ENCODE results near the gene TMEM138.

The TMEM138 gene

DNA sequence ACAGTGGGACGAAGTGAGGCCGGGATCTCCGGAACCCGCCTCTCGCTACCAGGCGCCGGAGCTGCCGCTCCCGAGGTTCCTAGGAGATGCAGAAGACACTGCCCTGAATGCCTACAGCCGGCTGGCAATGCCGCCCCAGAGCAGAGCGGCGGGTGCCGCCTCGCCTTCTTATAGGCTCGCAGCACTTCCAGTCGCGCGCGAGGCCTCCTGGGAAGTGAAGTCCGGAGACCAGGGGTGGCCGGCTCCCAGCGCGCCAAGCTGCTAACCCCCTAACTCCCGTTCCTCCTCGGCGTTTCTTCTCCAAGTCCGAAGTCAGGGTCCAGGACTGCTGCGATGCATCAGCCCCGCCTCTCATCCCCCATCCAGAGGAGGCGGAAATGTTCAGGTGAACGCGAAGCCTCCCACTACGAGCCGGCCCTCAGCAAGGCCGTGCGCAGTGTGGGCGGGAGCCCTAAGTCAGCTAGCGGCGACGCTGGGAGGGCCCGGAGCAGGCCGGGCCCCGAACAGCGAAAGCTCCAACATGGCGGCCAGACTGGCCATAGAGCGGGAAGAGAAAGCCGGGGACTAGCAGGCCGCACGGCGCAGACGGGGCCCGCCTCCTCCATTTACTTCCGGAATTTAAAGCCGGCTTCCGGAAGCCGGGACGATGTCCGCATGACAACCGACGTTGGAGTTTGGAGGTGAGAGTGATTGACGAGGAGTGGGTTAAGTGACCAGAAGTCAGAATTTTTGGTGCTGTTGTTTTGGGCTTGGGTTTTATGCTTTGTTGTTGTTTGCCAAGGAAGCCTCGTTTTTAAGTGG is at the start of gene TMEM138, which contains the start of gene CYB561A3:
TMEM138 (plus strand) TSS at position 634 of the 801 bp plus-strand sequence. CDS start 2,017 bp downstream, outside the sequence.
CYB561A3 (minus strand) TSS at position 142 of the 801 bp plus-strand sequence. CDS start 5,169 bp downstream, outside the sequence.
- DNase-seq: peak; percentile 94

DNA sequence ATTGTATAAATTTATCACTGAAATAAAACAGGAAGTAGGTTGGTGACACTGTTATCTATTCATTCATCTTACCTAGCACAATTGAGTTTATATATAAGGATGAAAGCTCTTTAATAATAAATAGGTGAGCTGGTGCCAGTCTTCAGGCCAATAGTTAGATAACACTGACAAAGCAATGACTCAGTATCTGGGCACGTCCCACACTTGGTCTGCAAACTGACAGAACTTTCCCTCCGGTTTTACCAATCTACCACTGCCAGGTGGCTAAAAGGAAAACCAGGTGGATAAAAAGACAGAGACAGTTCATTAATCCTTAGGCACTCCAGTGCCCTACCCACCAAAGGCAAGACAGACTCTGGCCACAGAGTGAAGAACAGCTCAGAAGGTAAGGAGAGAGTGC is 46.9 kb upstream of the TMEM138 start:
- DNase-seq: no peak

DNA sequence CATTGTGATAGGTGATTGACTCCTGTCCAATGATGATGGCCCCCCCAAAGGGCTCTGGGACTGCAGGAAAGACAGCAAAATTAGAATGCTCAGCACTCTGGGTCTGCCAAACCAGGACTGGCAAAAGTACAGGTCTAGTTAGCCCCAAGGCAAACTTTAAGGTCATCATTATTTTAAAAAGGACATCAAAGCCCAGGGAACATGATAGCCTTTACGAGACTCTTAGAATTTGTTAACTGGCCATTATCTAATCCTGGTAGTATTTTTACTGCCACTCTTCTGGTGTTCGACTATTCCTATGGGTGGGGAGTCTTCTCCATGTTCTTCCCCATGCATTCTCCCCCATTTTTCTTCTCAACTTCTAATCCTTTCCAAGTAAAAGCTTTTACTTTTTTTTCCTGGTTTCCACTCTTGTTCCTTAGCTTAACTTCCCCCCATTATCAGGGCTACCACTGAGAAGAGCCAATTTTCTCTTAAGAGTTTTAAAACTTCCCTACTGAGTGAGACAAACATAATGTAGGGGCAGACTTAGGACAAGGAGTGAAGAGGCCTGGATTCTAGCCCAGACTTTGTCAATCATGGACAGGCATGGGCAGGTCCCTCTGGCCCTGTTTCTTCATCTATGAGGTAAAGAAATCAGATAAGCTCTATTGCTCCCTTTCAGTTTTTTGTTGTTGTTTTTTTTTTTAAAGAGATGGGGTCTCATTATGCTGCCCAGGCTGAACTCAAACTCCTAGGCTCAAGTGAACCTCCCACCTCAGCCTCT is 36.3 kb upstream of the TMEM138 start:
- DNase-seq: peak; percentile 62

DNA sequence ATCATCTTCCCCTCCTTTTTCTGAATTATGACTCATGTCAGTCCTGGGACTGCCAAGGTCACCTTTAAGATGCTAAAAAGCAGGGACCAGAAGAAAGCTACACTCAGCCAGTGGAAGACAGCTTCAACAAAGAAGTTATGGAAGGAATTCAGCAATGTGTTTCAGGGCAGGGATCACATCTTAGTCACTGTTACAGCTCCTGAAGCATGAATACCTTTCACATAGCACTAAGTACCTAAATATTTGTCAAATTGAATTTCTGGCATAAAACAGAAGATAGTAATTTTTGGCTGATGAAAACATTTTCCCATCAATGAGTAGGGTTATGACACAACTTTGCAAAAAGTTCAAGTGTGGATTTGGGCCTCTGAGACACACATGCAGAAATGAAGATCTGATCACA is 34.5 kb upstream of the TMEM138 start:
- no peak for DNase-seq

DNA sequence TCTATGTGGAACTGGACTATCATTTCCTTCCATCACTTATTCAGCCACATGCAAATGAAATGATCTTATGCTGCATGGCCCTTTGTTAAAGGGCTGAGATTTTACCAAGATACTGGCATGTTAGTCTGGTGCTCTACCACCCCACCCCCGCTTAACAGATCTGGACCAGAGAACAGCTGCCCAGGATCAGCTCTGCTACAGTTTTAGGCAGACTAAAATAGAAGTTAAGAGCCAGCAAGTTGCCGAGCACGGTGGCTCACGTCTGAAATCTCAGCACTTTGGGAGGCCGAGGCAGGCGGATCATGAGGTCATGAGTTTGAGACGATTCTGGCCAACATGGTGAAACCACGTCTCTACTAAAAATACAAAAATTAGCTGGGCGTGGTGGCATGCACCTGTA is 33.8 kb upstream of the TMEM138 start:
- no peak for DNase-seq

DNA sequence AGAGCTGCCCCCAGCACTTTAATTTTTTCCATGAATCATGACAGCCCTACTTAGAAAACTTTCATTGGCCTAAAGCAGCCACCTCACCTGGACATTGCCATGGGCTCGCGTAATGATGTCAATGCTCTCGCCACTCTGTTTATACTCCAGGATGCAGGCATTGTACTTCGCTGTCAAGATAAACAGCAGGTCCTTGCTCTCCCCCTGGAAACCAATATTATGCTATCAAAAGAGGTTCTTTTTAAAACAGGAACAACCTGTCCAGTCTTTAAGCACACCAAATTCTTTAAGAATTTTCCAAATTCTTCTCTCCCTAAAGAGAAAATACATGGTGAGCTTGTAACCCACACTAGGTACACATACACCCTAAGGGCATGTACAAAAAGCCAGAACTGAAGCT is 32.3 kb upstream of the TMEM138 start:
- no peak for DNase-seq

DNA sequence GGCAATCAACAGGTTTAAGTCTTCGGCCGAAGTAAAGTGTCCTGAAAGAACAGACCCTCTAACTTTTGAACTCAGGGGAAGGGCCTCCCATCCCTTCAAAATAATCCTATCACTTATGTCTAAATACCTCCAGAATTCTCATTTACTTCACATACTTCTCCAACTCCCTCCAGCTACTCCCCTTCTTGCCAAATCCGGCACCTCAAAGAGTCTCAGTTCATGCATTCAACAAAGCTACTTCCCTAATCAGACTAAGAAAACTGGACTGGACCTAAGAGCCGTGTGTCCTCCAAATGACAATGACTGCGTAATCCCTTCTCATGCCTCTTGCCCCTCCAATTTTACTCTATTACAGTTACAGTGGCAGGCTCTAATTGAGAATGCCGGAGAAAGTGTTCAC is 30.5 kb upstream of the TMEM138 start:
- no peak for DNase-seq

DNA sequence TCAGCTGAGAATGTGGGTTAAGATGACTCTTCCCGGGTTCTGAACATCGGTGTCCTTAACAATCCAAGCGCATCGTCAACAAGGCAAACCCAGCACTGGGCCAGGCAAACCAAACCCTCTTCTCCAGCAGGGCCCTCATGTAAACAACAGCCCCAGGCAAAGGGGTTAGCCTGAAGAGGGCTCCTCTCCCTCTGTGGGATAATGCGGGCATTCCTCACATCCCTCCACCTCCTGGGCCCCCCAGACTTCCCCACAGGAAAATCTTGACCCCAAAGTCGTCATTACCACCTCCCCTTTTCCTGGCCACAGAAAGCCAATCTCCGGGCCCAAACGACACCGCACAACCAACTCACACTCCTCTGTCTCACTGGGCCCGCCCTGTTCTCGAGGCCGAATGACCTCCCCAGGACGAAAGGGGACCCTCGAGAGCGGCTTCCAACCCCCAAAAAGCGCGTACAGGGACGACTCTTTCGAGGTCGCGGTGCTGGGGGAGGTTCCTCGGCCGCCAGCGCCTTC is 29.8 kb upstream of the TMEM138 start:
- no peak for DNase-seq

DNA sequence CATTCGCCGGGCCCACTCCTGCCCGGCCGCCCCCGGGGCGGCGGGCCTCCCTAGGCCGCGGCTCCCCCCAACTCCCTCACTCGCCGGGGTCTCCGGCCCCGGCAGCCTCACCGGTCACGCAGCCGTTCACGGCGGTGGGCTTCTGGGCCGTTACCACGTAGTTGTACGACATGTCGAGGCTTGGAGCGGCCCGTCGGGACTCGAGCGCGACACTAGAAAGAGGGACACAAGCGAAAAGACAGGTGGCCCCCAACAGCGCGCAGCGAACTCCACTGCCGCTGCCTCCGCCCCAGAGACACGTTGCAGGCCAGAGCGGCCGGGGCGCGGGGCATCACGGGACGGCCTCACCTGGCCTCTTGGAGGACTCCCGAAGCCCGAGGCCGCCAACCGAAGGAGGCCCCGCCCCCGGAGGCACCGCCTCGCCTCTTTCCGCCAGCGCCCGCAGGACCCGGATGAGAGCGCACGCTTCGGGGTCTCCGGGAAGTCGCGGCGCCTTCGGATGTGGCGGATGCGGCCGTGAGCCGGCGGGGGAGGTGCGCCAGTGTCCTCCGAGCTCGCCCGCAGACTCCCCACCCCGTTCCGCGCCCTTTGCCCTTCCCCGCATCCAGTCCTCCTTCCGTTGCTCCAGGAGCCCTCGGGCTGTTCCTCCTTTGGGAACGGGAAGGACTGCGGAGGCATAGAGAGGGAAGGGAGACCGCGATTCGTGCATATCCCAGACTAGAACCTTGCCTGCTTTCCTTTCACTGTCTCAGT is 29.2 kb upstream of the TMEM138 start, which contains the start of the genes DDB1 and TKFC:
DDB1 (minus strand) TSS at position 309 of the 753 bp plus-strand sequence; CDS start at position 172, 137 bp downstream.
TKFC (plus strand) TSS at position 432 of the 753 bp plus-strand sequence. CDS start 1,501 bp downstream, outside the sequence.
- DNase-seq: peak; percentile 94

DNA sequence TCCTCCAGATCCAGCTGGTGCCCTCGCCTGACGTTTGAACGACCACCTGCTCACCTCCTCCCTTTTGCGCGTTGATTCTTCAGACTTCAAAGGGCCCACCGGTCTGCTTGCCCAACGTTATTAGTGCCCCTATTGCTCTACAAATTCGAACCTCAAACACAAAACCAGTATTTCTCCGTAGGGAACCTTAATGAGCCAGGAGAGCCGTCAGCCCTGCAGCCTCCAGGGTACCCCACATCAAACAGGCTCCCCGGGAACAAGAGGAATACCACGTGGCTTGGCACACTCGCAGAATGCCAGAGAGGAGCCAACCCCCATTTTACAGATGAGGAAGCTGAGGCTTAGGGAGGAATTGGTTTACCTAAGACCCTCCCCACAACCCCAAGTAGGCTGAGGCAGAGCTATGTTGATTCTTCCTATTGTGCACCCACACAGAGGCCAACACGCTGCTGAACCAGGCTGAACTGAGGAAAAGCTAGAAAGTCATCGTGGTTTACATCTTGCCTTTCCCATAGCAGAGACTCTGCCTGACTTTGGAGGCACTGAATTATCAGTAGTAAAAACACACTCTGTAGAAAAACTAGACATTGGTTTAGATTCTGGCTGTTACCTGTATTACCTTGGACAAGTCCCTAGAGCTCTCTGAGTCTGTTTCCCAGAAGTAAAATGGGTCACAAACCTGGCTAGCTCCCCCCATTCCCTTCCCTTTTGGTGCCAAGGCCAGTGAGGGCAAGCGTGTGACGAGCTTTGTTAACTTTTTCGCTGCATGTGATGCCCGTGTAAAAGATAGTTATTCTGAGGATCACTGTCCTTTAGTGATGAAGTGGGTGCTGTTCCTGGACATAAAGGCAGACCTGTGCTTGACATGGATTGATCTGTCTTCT is 28.4 kb upstream of the TMEM138 start:
- DNase-seq: no peak

DNA sequence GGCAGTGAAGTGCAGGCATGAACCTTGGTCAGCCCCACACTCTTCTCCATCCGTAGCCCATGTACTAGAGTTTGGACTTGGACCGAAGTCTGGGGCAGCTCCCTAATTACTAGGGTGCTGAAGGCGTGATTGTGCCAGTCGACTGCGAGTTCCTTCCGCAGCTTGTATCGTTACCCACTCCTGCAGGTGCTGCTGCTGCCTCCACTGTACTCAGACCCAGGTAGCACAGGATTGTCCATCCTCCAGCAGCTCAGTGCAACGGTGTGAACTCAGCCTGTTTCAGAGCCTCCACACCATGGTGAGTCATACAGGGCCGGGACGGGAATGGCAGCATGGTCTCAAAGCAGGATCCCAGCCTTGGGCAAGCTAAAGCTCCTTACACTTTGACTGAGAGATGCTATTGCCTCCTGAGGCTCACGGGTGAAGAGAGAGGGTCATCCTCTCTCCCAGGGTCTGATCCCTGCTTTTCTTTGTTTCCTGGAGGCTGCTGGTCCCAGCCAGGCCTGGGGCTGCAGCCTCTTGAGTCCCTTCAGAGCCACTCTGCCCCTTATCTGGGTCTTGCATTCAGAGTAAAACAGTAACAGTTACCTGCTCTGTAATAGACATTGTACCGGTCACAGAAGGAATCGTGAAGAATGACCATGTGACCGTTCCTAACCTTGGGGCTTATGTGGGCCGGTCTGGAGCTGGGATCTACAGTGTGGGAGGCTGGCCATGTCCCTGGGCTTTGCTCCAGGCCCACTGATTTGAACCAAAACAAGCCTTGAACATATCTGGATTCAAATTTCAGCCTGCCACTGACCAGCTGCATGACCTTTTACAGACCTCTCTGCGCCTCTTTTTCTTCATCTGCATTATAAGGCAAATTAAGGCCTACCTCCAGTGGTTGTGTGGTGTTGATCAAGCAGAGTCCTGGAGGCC is 27.5 kb upstream of the TMEM138 start:
- no peak for DNase-seq

DNA sequence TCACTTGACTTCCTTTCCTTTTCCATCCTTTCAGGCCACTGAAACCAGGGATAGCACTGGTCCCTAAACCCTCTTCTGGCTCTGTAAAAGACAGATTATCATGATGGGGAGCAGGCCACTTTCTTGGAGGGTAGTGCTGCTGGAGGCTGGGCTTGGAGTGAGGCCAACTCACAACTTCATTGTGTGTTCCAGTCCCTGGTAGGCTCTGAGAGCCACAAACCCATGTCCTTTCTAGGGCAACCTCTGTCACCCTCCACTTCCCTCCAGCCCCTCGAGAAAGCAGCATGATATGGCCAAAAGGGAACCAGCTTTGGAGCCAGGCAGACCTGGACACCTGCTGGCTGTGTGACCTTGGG is 26.8 kb upstream of the TMEM138 start:
- DNase-seq: no peak

DNA sequence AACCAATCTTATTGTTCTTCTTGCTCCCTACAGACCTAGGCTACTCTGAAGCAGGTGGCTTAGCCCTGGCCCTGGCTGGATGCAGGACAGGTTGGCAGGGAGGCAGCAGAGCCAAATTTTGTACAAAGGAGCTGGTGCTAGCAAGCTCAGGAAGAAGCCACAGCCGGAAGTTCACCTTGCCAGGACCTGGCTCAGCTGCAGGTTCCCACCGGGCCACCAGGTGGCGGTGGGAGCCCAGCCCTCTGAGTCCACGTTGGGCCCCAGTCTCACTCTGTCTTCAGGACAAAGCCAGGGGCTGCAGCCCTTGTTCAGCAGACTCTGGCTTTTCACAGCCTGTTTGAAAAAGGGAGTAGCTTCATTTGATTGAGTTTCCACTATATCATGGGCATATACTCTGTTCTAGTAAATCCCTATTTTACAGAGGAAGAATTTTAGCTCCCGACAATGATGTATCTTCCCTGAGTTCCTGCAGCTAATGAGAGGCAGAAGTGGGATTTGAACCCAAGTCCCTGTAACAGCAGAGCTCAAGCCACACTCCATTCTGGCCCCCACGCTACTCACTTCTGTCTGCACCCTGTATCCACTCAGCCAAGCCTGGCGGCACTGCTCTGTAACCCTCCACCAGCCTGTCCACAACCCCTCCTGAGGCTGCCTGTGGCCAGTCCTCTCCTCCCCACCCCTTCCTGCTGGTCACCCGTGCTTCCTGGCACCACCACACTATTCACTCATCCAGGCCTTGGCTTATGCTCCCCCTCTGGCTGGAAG is 25.8 kb upstream of the TMEM138 start:
- peak; percentile 75 for DNase-seq

DNA sequence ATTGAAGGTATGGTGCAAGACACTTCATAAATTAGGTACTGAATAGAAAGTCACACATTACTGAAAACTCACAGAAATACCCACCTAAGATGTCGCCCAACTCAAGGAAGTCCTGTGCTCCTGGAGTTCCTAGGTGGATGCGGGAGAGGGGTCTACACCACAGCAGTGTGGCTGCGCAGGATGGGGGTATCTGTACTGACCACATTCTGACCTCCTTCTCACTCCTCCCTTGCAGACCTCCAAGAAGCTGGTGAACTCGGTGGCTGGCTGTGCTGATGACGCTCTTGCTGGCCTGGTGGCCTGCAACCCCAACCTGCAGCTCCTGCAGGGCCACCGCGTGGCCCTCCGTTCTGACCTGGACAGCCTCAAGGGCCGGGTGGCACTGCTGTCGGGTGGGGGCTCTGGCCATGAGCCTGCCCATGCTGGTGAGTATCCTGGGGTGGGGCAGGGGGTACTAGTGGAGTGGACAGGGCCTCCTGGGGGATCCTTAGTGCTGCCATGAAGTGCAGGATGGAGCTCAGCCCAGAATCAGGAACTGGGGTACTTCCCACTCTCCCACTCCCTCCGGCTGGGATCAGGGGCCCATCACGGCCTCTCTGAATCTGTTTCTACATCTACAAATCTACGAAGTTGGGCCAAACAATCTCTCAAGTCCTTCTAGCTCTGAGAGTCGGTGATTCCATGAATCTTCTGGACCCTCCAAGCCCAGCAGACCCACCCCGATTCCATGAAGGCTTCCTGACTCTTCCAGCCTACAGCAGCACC is 24.3 kb upstream of the TMEM138 start:
- DNase-seq: no peak

DNA sequence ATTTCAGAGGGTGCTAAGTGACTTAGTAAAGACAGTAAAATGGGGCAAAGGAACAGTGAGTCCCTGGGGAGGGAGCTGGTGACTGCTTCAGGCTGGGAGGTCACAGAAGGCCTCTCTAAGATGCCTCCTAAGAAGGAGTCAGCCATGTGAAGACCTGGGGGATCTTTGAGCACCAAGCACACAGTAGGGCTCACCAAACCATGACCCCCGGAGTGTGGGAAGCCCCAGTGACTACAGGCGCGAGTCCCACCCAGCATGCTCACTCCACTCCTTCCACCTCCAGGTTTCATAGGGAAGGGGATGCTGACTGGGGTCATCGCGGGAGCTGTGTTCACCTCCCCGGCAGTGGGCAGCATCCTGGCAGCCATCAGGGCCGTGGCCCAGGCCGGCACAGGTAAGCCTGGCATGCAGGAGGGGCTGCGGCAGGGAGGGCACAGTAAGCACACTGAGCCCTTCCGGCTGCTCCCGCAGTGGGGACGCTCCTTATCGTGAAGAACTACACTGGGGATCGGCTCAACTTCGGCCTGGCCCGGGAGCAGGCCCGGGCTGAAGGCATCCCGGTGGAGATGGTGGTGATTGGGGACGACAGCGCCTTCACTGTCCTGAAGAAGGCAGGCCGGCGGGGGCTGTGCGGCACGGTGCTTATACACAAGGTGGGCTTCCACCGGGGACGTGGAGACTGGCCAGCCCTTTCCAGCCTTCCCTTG is 23.2 kb upstream of the TMEM138 start:
- no peak for DNase-seq

DNA sequence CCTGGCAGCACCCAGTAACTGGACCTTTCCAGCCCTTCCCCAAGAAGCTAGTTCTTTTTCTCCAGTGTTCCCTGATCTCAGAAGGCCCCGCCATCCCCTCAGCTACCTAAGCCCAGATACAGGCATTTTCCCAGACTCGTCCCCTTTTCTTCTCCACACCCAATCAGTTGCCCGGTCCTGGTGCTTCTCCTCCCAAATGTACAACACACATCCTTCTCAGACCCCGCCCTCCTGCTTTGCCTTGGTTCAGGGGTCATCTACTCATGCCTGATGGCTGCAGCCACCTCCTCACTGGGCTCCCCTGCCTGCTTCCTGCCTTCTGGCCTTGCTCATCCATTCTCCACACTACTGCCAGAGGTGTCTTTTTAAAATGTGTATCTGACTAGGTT is 22.7 kb upstream of the TMEM138 start:
- no peak for DNase-seq

DNA sequence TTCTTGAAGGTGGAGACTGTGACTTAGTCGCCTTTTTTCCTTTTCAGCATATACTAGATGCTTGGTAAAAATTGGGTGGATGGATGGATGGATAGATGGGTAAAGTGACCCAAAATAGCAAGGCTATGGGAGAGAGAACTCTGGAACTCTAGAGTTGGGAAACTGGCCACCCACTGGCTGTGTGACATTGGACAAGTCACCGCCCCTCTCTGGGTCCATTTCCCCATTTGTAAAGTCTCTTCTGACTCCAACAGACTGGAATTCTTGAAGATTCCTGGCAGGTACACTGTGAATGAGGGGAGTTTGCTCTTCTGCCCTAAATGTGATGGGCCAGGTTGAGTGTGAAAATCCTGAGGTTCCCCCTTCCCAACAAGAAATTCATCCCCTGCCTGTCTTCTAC is 21.2 kb upstream of the TMEM138 start:
- DNase-seq: no peak

DNA sequence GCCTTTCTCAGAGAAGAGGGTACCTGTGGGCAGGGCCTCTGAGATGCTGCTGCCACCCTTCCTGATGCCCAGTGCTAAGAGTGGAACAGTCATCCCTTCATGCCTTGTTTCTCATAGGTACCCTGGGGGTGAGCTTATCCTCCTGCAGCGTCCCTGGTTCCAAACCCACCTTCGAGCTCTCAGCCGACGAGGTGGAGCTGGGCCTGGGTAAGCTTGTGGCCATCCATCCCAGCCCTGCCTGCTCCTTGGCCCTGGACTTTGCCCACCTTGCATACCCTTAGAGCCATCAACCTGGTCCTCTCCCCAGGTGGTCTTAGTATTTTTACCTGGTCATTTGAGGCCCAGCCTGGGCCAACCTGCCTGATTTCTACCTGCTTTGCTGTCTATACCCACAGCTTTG is 20.5 kb upstream of the TMEM138 start:
- no peak for DNase-seq

Data from NCI-H1105 (cell line).